T-helper 1 cell treated with Interleukin-12 subunit alpha and Interleukin-12 subunit beta and Interleukin-4 antibody, amounts not matched to agents 30 ng/mL and 1 ng/mL, for 36 hours (primary cell): ENCODE data around the gene RRP1. TPM values are rescaled to one million over a fixed set of nuclear protein-coding genes. Genes with fewer than 3 reads are reported as not detected.

Experiments
- intact Hi-C: fragments of 100-400 bp; cut with micrococcal nuclease; formaldehyde crosslinking; loops from one replicate; pipeline ENCODE4 v1.15.1; 2024
- total RNA-seq: library from RNA; stranded (reverse); gene quantifications from 2 replicates; pipeline ENCODE4 v1.2.3, GENCODE V29; 2022

The RRP1 gene
- total RNA-seq, 1 donor from 2014 or later = 28.4 TPM

- intact Hi-C loops = no loop called here
These were observed 10.7 kb downstream of the RRP1 start for GRCh38 chr21:43800124-43800523.

DNA sequence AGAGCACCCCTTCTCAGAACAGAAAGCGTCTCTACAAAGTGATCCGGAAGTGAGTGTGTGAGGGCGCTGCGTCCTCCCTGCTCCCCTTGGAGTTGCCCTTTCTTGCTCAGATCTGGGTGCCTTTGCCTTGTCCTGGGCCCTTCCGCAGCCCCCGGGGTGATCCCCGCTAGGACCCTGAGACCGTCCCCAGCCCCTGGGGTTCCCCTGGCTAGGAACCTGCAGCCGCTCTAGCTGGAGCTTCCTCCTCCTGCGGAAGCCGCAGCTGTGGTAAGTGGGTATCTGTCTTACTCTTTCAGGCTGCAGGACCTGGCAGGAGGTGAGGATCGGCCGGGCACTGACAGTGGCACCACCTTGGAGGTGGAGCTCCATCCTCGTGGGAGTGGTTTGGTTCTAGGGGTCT is 11.2 kb downstream of the RRP1 start:
- intact Hi-C loops = no loop called here

DNA sequence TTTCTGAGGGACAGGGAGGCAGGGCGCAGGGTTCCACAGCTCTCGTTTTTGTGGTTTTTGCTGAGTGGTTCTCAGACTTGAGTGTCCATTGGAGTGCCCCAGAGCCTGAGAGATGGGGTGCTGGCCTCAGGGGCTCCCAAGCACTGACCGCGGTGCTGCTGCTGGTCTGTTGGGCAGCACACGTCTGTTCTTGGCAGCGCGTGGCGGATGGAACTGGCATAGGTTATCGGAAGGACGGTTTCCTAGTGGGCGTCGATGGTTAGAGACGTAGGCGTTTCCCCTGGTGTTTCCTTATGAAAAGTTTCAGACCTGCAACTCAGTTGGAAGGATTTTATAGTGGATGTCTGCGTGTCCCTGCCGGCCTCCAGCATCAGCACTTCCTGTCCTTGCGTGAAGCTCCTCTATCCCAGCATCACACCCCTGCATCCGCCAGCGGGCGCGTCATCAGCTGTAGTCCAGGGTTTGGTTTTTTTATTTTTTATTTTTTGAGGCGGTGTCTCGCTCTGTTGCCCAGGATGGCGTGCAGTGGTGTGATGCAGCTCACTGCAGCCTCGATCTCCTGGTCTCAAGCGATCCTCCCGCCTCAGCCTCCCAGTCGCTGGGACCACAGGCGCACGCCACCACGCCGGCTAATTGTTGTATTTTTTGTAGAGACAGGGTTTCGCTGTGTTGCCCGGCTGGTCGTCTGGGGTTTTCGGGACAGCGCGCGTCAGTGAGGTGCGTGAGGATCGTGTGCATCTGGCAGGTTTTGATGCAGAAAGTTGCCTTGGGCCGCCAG is 11.8 kb downstream of the RRP1 start:
- intact Hi-C loops = no loop called here

DNA sequence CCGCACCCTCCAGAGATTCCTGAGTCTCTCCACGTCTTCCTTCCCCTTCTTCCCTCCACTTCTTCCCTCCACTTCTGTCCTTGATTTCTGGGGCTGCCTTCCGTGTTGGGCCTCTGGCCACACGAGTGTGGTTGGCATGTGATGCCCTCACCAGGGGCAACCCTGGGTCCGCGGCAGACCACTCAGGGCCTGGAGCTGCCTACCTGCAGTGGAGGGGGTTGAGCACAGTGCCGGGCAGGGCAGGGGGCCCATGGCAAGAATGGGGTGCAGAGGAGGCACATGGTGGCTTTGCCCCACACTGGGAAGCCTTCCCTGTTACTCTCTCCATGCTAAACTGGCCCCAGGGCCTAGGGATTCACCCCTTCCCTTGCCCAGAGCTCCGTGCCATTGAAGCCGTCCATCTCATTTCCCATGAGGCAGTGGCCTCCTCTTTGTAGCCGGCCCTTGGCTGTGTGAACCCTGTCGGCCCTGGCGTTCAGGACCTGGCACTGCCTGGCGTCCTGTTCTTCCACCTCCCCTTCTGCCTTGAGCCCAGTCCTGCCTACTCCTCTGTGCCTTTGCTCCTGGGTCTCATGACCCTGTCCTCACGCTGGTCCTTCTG is 13.4 kb downstream of the RRP1 start:
- intact Hi-C loops = no loop called here

DNA sequence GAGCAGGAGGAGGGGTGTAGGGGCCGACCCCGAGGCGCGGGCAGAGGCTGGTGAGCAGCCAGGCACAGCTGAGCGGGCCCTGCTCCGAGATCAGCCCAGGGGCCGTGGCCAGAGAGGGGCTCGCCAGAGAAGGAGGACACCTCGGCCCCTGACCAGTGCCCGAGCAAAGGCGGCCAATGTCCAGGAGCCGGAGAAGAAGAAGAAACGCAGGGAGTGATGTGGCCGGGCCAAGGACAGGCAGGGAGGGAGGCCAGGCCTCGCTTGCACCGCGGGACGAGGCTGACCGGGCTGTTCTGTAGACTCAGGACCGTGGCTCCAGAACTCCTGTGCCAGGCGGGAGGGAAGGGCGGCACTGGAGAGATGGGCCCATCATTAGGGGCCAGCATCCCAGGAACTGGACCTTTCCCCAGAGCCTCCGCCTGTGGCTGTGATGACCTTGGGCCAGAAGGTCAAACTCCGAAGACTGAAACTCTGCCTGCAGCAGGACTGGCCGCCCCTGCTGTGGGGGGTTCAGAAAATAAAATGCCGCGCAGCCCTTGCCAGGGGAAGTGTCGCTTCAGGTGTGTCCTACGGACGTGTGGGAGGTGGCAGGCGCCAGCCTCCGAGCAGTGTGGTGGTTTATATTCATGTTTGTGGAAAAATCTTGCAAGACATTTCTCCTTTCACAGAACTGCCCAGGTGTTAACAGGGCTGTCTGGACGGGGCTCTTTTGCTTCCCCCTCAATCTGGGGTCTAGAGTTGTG is 14.4 kb downstream of the RRP1 start:
- intact Hi-C loops = no loop called here

GRCh38 chr21:43805275-43805800 is 16.0 kb downstream of the RRP1 start:
- intact Hi-C loops = no loop called here

GRCh38 chr21:43806017-43806710 is 16.8 kb downstream of the RRP1 start:
- intact Hi-C loops = no loop called here

- intact Hi-C loops = no loop called here
These were observed 19.0 kb downstream of the RRP1 start for GRCh38 chr21:43808367-43808766.

DNA sequence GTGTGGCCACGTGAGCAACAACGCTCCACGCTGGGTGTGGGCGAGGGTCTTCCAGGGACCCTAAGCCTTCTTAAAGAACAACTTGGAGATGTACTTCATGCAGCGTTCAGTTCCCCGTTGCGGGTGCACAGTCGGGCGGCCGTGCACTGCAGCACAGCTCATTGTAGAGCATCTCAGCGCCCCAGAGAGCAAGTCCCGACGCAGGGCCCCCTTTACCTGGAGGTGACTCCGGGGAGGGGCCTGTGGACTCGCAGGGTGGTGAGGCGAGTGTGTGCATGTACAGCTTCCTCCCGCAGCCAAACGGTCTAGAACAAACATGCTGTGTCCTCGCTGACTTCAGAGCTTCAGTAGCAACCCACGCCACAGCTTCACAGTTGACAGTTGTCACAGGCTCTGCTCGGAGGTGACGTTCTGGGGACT is 19.5 kb downstream of the RRP1 start:
- intact Hi-C loops = no loop called here

DNA sequence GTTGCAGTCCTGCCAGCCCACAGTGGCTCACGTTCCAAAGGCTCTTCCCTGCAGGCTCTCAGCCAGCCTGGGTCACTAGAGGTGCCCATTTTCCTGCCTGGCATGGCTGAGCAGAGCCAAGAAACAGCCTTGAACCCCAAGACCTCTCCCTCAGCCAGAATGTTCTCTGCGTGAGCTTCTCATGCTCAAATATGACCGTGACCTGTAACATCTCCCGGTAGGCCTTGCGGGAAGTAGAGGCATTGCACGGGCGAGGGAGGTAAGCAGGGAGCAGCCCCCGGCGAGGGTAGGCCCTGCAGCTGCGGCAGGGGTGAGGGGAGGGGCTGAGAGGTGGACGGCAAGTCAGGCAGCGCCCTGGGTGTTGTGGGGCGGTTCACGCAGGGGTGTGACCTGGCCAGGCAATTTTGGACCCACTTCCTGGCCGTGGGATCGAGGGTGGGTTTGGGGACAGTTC is 20.0 kb downstream of the RRP1 start:
- intact Hi-C loops = no loop called here

- intact Hi-C loops = loop anchor here (1.0 to 5.0 kb wide), 4 partner anchors 57 to 165 kb away; partner anchors contain the start of gene AGPAT3
These were observed 20.6 kb downstream of the RRP1 start for GRCh38 chr21:43809853-43810504.

GRCh38 chr21:43810505-43811261 is 21.3 kb downstream of the RRP1 start:
- intact Hi-C loops = loop anchor here (1.0 to 5.0 kb wide), 4 partner anchors 57 to 165 kb away; partner anchors contain the start of gene AGPAT3

DNA sequence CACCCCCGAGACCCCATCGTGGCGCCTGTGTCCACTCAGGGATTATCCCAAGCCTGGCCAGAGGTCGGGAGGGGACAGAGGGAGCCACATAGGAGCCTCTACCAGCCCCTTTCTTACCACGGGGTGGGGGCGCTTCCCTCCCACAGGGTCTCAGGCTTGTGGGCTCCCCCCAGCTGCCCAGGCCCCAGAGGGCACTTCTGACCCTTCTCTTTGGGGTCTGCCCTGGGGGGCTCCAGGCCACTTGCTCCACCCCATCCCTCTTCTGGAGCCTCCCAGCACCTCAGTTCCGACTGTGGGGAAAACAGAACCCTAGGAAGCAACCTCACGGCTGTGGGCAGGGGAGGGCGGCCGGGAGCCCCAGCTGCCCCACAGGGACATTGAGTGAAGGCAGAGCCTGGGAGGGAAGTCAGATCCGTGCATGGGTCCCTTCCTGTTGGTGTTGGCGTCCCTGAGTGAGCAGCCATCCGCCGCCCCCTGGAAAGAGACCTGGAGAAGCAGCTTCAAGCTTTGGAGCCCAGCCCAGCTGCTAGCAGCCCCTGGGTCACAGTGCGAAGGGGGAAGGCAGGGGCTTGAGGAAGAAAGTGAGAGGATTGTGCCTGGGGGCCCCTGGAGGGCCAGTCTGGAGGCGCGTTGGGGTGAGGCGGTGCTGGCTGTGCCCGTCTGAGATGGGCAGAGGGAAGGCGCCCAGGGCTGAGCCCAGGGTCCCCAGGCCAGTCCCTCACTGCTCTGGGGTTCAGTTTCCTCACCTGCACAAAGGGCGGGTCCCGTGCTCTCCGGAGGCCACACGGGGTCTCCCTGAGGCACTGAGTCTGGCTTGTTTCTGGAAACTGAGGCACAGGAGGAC is 22.1 kb downstream of the RRP1 start:
- intact Hi-C loops = loop anchor here (5.0 kb wide), 1 partner anchor 56 kb away; the partner anchor contains the start of gene AGPAT3

- intact Hi-C loops = loop anchor here (5.0 kb wide), 1 partner anchor 55 kb away; the partner anchor contains the start of gene AGPAT3
These were observed 22.9 kb downstream of the RRP1 start for GRCh38 chr21:43812139-43812821.

DNA sequence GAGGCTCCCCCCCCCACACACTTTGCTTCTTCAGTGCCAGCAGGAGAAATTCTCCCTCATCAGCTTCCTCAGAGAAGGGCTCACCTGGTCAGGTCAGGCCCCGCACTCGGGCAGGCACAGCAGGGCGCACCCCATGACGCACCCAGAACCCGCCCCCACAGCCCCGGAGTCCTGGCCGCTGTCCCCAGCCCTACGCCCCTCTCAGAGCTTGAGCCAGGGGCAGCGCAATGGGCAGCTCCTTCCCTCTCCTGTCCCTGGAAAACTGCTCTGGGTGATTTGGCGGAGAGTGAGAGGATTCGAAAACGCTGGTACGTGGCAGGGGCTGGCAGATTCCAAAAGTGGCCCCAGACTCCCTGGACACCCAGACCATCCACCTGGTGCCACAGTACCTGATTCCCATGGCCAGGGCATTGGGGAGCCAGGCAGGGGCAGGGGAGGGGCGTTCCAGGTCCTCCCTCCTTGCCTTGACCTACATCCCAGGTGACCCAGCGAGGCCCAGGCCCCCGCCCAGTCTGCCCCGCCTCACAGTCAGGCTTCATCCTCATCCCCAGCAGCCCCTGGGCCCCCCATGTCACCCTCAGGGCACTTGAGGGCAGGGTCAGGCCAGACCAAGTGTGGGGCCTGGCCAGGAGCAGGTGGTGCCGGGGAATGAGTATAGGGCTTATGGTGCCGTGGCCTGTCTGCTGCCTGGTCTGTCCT is 23.7 kb downstream of the RRP1 start:
- intact Hi-C loops = loop anchor here (5.0 kb wide), 1 partner anchor 54 kb away; the partner anchor contains the start of gene AGPAT3

DNA sequence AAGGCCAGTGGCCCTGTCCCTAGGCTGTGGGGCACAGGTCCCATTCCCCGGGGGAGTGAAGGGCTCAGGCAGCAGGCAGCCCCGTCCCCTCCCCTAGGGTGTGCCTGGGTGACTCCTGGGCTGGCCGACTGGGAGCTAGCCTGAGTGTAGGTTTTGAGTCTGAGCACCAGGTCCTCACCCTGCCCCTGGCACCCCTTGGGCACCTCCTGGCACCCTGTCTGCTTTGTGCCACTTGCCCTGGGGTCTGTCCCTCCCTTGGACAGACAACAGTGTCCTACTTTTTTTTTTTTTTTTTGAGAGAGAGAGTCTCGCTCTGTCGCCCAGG is 24.2 kb downstream of the RRP1 start:
- intact Hi-C loops = loop anchor here (5.0 kb wide), 1 partner anchor 54 kb away; the partner anchor contains the start of gene AGPAT3
